Measurements from ENCODE around the gene DDIT3. TPM values are rescaled to one million over a fixed set of nuclear protein-coding genes. Genes with fewer than 3 reads are reported as not detected.
A peak's percentile ranks its signal among the peaks of the same experiment; 100 is the strongest.

DDIT3 gene
- total and polyA plus RNA-seq, 11 donors, result 11.5 to 60.5 (median 18.5) TPM

DNA sequence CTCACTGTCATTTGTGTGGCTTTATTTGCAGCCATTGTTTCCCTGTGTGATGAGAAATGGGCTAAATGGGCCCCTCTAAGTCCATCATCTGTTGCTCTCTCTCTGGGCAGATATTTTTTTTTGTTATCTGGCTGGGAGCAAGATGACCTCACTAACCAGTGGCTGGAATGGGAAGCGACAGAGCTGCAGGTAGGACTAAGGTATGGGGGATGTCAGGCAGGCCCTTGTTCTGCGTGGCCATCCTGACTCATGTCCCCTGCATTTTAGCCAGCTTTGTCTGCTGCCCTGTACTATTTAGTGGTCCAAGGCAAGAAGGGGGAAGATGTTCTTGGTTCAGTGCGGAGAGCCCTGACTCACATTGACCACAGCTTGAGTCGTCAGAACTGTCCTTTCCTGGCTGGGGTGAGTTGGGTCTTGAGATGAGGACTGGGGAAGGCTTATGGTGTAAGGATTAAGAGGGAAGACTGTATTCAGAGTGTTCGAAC lies 31.1 kb downstream of the DDIT3 start:
- intact Hi-C loops (cut with DNase I), result loop anchor here in 3 of 10 donors (2.0 to 5.0 kb wide), 3 partner anchors 24 to 58 kb away; partner anchors contain the start of gene DCTN2 (in 1 of the 3)
- TF ChIP-seq CTCF (IDR thresholded peaks at IDR 0.05) (no peak), POLR2A (IDR thresholded peaks at IDR 0.05) (no peak)
- H3K27me3 ChIP-seq, result no peaks in the 10 kb centered on the region
- peaks cover 6 to 20% (median 10%) of the 10 kb centered on the region in 12 donors for H3K4me1 ChIP-seq
- peak overlapping the region in 1 of 12 donors; percentile 77 for H3K27ac ChIP-seq
- peaks cover 0 to 44% (median 41%) of the 10 kb centered on the region in 9 donors for H3K36me3 ChIP-seq
- no peak for ATAC-seq
- no peaks in the 10 kb centered on the region for H3K9me3 ChIP-seq
- WGBS, 4 donors, result 91 to 94% (median 92%) methylated on average over 5 of the region's 5 CpGs
- no peak for DNase-seq
- H3K4me3 ChIP-seq, result peak overlapping the region in 10 of 12 donors; percentile 67 to 97 (median 84)

- WGBS, 4 donors, result 32 to 34% (median 33%) methylated on average over 11 of the region's 11 CpGs
- Histone ChIP-seq H3K9me3 (no peaks in the 10 kb centered on the region), H3K4me1 (peaks cover 6 to 20% (median 10%) of the 10 kb centered on the region in 12 donors), H3K27ac (peak overlapping the region in 11 of 12 donors; percentile 48 to 84 (median 72)), H3K4me3 (peak overlapping the region; percentile 66 to 97 (median 82)), H3K36me3 (peaks cover 0 to 40% (median 37%) of the 10 kb centered on the region in 9 donors), H3K27me3 (no peaks in the 10 kb centered on the region)
- DNase-seq (no peak), ATAC-seq (peak in 2 of 4 donors; percentile 6 to 15)
- intact Hi-C loops (cut with DNase I), result loop anchor here in 3 of 10 donors (2.0 to 5.0 kb wide), 3 partner anchors 24 to 59 kb away; partner anchors contain the start of gene DCTN2 (in 1 of the 3)
- TF ChIP-seq POLR2A (IDR thresholded peaks at IDR 0.05) (no peak), CTCF (IDR thresholded peaks at IDR 0.05) (no peak)
Measured at GRCh38 chr12:57488402-57489156, 31.7 kb downstream of the DDIT3 start.

GRCh38 chr12:57487597-57488401 lies 32.5 kb downstream of the DDIT3 start, which contains the start of gene MARS1:
Gene MARS1 (plus strand): TSS chr12:57488068. CDS start chr12:57488091, 23 bp downstream.
- peak within 1 kb of the TSS in 11 of 12 donors; percentile 53 to 84 (median 72) for H3K27ac ChIP-seq
- intact Hi-C loops (cut with DNase I), result loop anchor here in 3 of 10 donors (2.0 to 5.0 kb wide), 3 partner anchors 25 to 60 kb away; partner anchors contain the start of gene DCTN2 (in 1 of the 3)
- peak within 1 kb of the TSS; percentile 66 to 97 (median 82) for H3K4me3 ChIP-seq
- peak; percentile 94 to 96 (median 95) for DNase-seq
- 7 to 11% (median 11%) methylated on average over 47 of the region's 47 CpGs for WGBS, 4 donors
- TF ChIP-seq POLR2A (IDR thresholded peaks at IDR 0.05), result peak in 1 of 2 donors; percentile 62
- peak in 1 of 12 donors; percentile 17 for TF ChIP-seq CTCF (IDR thresholded peaks at IDR 0.05)
- peak; percentile 98 to 99 (median 98) for ATAC-seq
- peaks cover 0 to 37% (median 35%) of the 10 kb centered on the region in 9 donors for H3K36me3 ChIP-seq
- H3K4me1 ChIP-seq, result peaks cover 6 to 20% (median 10%) of the 10 kb centered on the region in 12 donors
- no peaks in the 10 kb centered on the region for H3K27me3 ChIP-seq
- H3K9me3 ChIP-seq, result no peaks in the 10 kb centered on the region

Data from heart left ventricle (tissue), 16 donors.